GM04503 (cell line): ENCODE data around the gene LY6G6D.

Experiments used
- DNase-seq: peaks from one replicate; pipeline ENCODE4 v3.0.0-alpha.2; 2012; ENCODE audit warnings: low read depth

Gene LY6G6D

GRCh38 chr6:31764198-31764597 is 49.0 kb downstream of the LY6G6D start:
- DNase-seq, result no peak

- no peak for DNase-seq
Observed at GRCh38 chr6:31765559-31765909, 50.4 kb downstream of the LY6G6D start.

DNA sequence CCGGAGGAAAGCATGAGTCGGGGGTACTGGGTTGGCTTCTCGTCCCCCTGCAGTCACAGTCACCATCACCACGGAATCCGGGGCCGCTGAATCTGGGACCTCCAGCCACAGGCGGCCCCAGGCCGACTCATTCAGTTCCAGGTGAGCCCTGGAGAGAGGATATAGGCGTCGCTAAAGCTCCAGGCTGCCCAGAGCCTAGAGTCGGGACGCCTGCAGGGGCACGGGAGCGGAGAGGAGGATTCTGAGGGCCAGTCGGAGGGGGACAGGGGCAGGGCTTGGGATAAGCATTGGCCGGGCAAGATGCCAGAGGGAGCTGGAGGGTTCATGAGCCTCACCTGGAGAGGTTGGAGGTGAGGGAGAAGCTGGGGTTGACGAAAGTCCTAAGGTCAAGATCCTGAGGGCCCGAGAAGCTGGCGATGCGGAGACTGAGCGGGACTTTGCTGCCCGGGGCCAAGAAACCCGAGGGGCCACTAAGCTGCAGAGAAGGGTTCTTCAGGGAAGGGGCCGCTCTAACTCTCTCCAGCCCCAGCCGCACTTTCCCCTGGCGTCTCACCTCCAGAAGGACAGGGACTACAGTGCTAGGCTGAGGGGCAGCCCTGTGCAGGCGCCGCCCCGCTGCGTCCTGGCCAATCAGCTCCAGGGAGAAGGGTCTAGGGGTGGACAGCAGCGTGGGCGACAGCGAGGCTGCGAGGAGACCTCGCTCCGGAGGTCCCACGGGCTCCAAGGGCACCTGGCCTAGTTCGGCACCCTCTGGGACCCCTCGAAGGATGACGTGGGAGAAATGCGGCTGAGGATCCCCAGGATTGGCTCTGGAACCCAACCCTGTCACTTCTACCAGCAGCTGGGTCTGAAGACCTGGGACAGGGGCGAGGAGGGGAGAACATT is 51.0 kb downstream of the LY6G6D start:
- no peak for DNase-seq

GRCh38 chr6:31767096-31767645 is 52.0 kb downstream of the LY6G6D start:
- no peak for DNase-seq
